ENCODE measurements around the gene KIF3A. TPM values are rescaled to one million over a fixed set of nuclear protein-coding genes. Genes with fewer than 3 reads are reported as not detected.

The KIF3A gene
- total RNA-seq, 1 donor from 2014 or later, result 10.6 TPM

- H3K4me3 ChIP-seq (ENCODE audit: low read depth, low read length), result no peak overlapping the region
- H3K27me3 ChIP-seq (ENCODE audit: control insufficient read depth, insufficient read depth, low read length), result no peaks in the 10 kb centered on the region
- TF ChIP-seq, protein P1, sequence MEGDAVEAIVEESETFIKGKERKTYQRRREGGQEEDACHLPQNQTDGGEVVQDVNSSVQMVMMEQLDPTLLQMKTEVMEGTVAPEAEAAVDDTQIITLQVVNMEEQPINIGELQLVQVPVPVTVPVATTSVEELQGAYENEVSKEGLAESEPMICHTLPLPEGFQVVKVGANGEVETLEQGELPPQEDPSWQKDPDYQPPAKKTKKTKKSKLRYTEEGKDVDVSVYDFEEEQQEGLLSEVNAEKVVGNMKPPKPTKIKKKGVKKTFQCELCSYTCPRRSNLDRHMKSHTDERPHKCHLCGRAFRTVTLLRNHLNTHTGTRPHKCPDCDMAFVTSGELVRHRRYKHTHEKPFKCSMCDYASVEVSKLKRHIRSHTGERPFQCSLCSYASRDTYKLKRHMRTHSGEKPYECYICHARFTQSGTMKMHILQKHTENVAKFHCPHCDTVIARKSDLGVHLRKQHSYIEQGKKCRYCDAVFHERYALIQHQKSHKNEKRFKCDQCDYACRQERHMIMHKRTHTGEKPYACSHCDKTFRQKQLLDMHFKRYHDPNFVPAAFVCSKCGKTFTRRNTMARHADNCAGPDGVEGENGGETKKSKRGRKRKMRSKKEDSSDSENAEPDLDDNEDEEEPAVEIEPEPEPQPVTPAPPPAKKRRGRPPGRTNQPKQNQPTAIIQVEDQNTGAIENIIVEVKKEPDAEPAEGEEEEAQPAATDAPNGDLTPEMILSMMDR (IDR thresholded peaks at IDR 0.05; ENCODE audit: insufficient read depth, low read length, poor library complexity, severe bottlenecking), result no peak
- no peak for DNase-seq (ENCODE audit: low read depth)
- H3K36me3 ChIP-seq (ENCODE audit: control insufficient read depth, insufficient read depth, low read length), result no peaks in the 10 kb centered on the region
Observed at GRCh38 chr5:132662925-132663770, 74.2 kb downstream of the KIF3A start.

GRCh38 chr5:132662004-132662401 lies 75.3 kb downstream of the KIF3A start:
- no peak overlapping the region for H3K4me3 ChIP-seq (ENCODE audit: low read depth, low read length)
- DNase-seq (ENCODE audit: low read depth), result no peak
- no peaks in the 10 kb centered on the region for H3K27me3 ChIP-seq (ENCODE audit: control insufficient read depth, insufficient read depth, low read length)
- H3K36me3 ChIP-seq (ENCODE audit: control insufficient read depth, insufficient read depth, low read length), result no peaks in the 10 kb centered on the region
- TF ChIP-seq, protein P1 (IDR thresholded peaks at IDR 0.05; ENCODE audit: insufficient read depth, low read length, poor library complexity, severe bottlenecking), result no peak

DNA sequence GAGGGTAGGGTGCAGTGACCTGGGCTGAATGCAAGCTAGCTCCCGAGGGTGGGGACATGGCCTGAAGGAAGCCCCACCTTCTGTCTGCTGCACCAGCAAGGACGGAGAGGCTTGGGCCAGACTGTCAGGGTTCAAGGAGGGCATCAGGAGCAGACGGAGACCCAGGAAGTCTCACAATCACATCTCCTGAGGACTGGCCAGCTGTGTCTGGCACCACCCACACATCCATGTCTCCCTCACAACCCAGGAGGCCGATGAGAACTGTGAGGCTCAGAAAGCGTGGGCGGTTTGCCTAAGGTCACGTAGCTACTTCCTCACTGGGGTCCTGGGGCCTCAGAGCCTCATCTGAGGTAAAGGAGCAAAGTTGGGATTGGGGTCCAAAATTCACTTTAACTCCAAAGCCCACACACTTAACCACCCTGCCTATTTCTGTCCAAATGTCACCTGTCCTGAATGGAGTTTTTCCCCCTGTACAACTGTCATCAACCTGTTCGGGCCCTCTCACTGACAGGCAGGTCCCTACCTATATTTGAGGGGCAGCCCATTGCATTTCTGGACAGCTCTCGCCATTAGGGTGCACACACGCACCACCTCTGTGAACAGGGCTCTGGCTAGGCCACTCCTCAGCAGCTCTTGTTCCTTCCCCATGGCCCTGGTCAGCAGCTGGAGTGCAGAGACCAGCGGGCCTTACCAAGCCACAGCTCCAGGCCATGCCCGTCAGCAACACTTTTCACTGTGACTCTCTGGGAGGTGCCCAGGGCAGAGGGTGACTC lies 75.9 kb downstream of the KIF3A start:
- Histone ChIP-seq H3K27me3 (ENCODE audit: control insufficient read depth, insufficient read depth, low read length) (peaks cover 4% of the 10 kb centered on the region), H3K36me3 (ENCODE audit: control insufficient read depth, insufficient read depth, low read length) (no peaks in the 10 kb centered on the region), H3K4me3 (ENCODE audit: low read depth, low read length) (no peak overlapping the region)
- DNase-seq (ENCODE audit: low read depth), result no peak
- TF ChIP-seq, protein P1 (IDR thresholded peaks at IDR 0.05; ENCODE audit: insufficient read depth, low read length, poor library complexity, severe bottlenecking), result no peak

DNA sequence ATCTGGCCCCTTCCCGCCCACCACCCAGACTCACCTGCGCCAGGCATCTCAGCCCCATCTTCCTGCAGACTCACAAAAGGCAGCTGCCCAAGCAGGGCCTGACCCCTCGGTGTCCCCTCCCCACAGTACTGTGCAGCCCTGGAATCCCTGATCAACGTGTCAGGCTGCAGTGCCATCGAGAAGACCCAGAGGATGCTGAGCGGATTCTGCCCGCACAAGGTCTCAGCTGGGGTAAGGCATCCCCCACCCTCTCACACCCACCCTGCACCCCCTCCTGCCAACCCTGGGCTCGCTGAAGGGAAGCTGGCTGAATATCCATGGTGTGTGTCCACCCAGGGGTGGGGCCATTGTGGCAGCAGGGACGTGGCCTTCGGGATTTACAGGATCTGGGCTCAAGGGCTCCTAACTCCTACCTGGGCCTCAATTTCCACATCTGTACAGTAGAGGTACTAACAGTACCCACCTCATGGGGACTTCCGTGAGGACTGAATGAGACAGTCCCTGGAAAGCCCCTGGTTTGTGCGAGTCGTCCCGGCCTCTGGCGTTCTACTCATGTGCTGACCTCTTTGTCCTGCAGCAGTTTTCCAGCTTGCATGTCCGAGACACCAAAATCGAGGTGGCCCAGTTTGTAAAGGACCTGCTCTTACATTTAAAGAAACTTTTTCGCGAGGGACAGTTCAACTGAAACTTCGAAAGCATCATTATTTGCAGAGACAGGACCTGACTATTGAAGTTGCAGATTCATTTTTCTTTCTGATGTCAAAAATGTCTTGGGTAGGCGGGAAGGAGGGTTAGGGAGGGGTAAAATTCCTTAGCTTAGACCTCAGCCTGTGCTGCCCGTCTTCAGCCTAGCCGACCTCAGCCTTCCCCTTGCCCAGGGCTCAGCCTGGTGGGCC lies 77.5 kb downstream of the KIF3A start:
- DNase-seq (ENCODE audit: low read depth), result no peak
- Histone ChIP-seq H3K27me3 (ENCODE audit: control insufficient read depth, insufficient read depth, low read length) (peaks cover 10% of the 10 kb centered on the region), H3K36me3 (ENCODE audit: control insufficient read depth, insufficient read depth, low read length) (no peaks in the 10 kb centered on the region), H3K4me3 (ENCODE audit: low read depth, low read length) (no peak overlapping the region)
- TF ChIP-seq, protein P1 (IDR thresholded peaks at IDR 0.05; ENCODE audit: insufficient read depth, low read length, poor library complexity, severe bottlenecking), result no peak

- TF ChIP-seq, protein P1 (IDR thresholded peaks at IDR 0.05; ENCODE audit: insufficient read depth, low read length, poor library complexity, severe bottlenecking), result no peak
- Histone ChIP-seq H3K27me3 (ENCODE audit: control insufficient read depth, insufficient read depth, low read length) (peaks cover 10% of the 10 kb centered on the region), H3K4me3 (ENCODE audit: low read depth, low read length) (no peak overlapping the region), H3K36me3 (ENCODE audit: control insufficient read depth, insufficient read depth, low read length) (no peaks in the 10 kb centered on the region)
- no peak for DNase-seq (ENCODE audit: low read depth)
Observed at GRCh38 chr5:132658381-132659302, 78.7 kb downstream of the KIF3A start.

Measured in kidney epithelial cell (primary cell).